Dedifferentiated amniotic fluid mesenchymal stem cell (primary cell): ENCODE results near the gene VSX2.

Experiments
- DNase-seq: peaks from one replicate; pipeline ENCODE4 v3.0.0-alpha.2; 2016; ENCODE audit errors: extremely low spot score

VSX2 gene

GRCh38 chr14:74302152-74302628 is 62.9 kb downstream of the VSX2 start:
- peak; percentile 59 for DNase-seq

GRCh38 chr14:74302634-74303569 is 63.7 kb downstream of the VSX2 start, which contains the start of gene ABCD4:
Gene ABCD4, minus strand, starts transcription at chr14:74302934. Its CDS starts 22 bp downstream, at chr14:74302912.
- DNase-seq = peak; percentile 78

- peak; percentile 2 for DNase-seq
Observed at GRCh38 chr14:74308695-74309094, 69.4 kb downstream of the VSX2 start.

- peak; percentile 13 for DNase-seq
Observed at GRCh38 chr14:74309125-74310022, 70.1 kb downstream of the VSX2 start.

GRCh38 chr14:74312161-74312560 is 72.9 kb downstream of the VSX2 start:
- DNase-seq = no peak
